ENCODE results near the gene GUCD1.
A peak's percentile ranks its signal among the peaks of the same experiment; 100 is the strongest.

Gene GUCD1

DNA sequence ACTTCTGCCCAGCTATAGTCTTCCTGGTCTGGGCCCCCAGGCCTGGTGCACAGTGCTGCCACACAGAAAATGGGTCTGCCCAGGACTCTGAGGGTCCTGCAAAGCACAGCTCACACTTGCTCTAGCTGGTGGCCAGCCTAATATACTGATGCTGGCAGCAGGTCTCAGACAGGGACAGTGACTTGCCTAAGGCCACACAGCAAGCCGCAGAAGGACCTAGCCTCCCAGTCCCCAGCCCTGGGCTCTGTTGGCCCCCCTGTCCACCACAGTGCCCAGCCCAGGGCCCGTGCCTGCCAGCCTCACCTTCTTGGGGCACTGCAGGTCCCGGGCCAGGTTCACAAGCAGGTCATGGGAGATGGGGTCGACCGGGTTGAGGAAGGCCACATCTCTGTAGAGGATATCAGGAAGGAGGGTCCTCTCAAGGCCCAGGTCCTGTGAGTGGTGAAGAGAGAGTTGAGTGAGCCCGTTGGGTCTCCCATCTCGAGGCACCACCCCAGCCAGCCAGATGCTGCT, 34.6 kb upstream of the GUCD1 start:
- no peak for DNase-seq

DNA sequence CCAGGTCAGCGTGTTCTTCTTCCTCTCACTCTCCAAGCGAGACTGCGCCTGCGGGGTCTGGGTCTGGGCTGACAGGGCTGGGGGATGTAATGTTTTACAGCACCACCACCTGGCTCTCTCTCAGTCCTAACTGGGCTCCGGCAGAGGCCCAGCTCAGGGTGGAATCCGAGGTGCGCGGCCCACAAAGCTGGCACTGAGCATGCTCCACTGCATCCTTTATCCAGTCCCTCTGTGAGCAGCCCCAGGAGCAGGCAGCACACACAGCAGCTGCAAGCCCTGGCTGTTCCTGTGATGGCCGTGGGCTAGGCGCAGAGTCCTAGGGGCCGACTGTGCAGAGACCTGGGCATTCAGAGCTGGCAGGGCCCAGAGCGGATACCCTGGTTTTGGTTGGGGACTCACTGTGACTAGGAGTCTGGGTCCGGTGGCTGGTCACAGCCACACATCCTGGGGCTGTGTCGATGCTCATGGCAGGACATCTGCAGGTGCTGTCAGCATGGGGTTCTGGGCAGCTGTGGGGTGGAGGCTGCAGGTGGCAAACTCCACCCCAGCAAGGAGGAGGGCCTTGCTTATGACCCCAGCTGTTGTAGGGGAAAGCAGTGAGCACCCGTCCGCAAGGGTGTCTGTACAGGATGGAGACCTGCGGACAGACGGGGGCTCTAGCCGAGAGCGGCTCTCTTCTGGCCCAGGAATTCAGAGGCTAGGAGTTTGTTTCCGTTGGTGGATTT, 34.0 kb upstream of the GUCD1 start:
- DNase-seq, result no peak

DNA sequence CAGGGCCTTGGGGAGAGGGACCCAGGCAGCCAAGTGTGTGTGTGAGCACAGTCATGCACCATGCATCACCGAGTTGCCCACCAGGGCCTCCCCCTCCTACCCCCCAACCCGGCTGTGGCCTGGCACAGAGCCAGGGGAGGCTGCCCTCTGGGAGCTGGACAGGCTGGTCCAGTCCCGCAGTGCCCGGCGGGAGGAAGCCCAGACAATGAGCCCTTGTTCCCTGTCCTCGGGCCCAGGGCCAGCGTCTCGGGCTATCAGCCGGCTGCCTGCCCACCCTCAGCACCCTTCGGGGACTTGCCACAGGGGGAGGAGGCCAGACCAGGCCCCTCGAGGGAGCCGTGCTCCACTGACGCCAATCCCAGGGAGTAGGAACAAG, 33.4 kb upstream of the GUCD1 start:
- no peak for DNase-seq

DNA sequence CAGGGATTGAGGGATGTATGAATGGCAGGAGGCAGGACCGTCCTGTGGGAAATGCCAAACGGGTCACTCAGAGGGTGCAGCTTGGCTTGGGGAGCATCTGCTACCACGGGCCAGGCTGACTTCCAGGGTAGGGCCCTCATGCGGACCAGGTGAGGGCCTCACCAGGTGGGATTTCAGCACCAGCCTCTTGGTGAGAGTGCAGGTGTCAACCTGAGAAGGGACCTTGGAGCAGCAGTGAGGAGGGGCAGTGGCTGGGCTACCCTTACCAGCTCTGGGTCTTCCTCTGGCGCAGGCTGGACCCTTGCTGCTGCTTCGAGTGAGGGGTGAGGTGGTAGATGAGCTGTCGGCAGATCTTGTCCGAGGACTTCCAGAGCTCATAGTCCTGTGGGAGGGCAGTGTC, 33.0 kb upstream of the GUCD1 start:
- DNase-seq, result no peak

DNA sequence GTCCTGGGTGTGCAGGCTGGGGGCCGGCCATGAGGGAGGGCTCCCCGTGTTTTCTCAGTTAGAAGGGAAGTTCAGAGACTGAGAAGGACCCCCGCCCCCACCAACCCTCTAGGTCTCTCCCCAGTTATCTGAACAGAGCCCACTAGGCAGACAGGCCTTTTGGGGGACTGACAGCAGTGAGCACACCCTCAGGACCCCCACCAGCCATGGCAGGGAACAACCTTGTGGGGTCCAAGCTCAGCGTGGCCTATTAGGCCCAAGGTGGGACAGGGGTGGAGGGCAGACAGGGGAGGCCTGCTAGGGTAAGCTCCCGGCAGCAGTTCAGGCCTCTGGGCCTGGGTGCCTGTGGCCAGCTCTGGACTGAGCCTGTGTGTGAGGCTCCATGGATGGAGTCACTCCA, 32.3 kb upstream of the GUCD1 start:
- no peak for DNase-seq

DNA sequence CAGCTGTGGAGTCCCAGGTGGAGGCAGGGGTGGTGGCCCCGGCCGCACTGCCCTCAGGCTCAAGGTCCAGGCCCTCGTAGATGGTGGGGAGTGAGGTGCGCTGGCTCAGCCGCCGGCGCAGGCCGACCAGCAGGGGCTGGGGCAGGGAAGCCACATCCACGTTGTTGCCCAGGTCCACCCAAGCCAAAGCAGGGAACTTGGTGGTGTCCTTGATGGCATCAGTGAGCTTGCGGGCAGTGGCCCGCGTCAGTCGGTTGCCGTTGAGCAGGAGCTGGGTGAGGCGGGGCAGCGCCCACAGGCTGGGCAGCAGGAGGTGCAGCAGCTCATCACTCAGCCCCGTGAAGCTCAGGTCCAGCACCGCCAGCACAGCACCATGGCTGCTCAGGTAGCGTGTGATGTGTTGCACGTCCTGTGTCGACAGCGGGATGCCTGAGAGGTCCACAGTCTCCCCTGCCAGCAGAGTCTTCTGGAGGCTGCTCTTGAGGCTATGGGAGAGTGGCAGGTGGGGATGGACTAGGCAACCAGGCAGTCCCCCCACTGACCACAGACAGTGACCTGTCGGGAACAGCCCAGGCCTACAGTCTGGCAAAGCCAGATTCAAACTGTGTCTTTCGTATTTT, 31.1 kb upstream of the GUCD1 start:
- no peak for DNase-seq

DNA sequence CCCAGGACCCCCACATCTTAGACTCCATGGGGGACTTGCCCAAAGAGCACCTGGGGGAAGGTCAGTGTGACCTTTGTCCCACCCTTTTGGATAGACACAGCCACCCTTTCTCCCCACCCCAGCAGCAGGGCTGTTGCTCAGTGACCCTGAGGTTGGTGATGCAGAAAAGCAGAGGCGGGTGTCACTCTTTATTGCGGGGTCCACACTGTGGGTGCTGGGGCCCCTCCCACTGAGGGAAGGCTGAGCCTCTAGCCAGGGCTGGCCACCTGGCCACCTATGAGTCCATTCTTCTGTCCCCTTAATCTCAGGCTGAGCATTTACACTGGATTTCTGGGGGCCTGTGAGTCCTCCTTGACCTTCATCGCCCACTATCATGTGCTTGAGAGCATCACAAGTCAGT, 30.5 kb upstream of the GUCD1 start:
- DNase-seq, result no peak

DNA sequence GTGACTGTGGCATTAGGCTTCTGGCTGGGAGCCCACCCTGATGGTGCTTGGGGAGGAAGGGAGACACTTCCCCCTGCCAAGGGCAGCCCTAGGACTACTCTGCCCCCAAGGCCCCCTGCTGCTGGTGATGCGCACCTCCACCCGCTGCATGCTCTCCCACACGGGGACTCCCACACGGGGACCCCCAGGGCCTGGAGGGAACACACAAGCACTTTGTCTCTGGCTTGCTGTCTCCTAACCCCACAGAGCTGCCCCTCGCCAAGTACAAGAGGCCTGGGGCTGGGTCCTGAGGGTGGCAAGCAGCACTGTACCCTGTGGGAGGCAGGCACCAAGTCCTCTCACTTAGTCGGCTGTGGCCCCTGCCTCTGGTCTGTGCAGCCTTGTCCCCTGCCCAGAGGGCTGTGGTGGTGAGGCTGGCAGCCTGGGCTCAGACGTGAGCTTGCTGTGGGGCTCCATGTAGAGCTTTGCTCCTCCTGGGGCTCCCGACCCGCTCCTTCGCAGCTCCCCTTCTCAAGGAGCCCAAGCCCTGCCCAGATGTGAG, 30.0 kb upstream of the GUCD1 start:
- no peak for DNase-seq

DNA sequence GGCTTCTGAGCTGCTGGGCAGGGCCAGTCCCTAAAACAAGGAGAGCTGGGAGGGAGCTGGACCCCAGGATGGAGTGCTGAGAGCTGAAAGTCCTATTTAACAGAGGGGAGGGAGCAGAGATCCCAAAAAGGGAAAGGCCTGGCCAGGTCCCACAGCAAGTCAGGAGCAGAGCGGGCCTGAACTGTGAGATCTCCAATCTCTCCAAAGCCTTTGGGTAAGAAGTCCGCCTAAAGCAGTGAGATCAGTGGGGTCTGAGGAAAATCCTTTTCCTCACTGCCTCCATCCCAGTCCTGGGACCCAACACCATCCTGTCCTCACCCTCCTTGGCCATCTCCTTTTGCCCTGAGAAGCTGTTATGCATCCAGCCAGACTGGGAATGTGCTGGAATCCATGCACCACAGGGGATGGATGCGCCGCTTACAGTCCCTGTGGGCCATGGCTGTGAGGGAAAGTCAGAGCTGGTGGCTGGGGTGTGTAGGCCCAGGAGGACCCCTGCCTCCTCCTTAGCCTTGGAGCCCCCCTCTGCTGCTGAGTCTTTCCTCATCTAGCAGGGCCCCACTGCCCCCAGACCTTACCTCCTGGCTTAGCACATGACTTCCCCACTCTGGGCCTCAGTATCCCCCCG, 29.3 kb upstream of the GUCD1 start:
- no peak for DNase-seq

DNA sequence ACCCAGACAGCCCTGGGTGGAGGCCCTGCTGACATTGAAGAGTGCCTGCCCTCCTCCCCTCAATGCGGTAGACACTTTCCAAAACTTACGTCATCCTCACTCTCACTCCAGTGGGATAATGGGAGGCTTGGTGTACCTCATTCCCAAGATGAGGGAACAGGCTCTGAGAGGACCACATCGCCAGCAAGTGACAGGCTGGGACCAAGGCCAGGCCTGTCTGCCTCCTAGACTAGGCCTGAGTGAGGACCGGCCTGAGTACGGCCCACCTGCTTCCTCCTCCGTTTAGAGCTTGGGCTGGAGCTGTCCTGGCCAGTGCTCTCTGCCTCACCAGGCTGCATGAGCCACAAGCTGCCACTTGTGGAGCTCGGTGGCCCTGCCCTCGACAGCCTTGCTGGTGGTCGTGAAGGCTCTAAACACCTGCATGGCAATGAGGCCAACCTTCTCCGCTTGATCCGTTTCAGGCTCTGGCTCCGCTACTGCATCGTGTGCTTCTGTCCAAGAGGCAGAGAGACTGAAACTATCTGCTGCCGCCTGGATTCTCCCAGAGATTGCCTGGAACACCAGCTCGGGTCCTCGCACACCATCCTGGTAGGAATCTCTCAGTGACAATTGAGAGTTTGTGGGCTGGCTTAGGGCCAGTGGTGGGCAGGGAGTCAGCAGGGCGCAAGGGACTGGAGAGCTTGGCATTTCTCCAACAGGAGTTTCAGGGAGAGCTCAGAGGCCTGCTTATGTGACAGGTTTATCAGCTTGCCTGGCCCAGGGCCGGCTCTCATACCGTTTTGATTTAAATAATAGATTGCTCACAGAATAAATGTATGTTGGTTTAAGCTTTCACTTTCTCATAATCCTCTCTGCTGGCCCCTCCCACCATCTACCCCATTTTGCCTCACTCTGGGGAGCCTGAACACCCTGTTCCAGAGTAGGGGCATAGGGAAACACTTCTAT, 28.6 kb upstream of the GUCD1 start:
- peak; percentile 85 for DNase-seq

DNA sequence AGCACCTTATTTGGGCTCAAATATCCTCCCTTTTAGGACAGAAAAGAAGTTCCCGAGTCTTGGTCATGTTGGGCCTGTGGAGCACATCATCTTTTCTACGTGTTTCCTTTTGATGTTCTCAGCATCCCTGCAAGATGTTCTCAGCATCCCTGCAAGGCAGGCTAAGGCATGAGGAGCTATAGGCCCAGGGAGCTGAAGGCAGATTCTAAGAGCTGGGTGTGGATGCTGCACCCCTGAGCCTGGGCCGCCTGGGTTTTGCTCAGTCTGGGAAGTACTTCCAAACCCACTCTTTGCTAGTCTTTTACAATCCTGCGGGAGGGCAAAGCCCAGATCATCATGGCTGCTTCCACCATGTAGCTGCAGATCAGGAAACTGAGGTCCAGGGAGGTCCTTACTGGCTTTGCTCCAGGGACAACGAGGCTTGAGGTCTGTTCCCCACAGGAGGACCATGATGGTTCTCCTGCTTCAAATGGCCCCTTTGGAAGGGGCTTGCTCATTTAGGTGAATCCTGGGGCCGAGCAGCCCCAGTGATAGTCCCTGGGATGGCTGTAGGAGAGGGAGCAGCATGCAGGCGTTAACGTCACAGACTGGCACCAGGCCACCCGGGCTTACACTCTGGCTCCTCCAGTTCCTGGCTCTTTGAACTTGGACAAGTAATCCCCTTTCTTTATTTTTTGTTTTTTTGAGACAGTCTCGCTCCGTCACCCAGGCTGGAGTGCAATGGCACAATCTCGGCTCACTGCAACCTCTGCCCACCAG, 27.3 kb upstream of the GUCD1 start:
- no peak for DNase-seq

DNA sequence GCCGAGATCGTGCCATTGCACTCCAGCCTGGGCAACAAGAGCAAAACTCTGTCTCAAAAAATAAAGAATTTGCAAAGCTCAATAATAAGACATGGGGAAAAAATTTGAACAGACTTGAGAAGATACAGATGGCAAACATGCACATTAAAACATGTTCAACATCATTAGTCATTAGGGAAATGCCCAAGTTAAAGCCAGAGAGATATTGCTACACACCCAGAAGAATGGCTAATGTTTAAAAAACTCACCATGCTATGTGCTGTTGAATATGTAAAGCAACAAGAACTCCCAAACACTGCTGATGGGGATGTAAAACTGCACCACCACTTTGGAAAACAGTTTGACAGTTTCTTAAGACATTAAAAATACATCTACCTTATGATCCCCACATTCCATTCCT, 25.3 kb upstream of the GUCD1 start:
- DNase-seq, result no peak

DNA sequence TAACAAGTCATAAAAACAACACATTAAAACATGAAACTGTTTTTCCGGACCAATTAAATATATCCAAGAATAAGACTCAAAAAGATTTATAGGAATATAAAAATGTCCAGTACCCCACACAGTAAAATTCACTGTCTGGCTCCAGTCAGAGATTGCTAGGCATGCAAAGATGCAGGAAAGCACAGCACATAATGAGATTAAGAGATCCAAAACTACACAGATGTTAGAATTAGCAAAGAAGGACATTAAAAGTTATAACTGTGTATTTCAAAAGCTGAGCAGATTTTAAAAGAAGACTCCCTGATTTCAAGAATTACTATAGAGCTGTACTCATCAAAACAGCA, 24.3 kb upstream of the GUCD1 start:
- no peak for DNase-seq

DNA sequence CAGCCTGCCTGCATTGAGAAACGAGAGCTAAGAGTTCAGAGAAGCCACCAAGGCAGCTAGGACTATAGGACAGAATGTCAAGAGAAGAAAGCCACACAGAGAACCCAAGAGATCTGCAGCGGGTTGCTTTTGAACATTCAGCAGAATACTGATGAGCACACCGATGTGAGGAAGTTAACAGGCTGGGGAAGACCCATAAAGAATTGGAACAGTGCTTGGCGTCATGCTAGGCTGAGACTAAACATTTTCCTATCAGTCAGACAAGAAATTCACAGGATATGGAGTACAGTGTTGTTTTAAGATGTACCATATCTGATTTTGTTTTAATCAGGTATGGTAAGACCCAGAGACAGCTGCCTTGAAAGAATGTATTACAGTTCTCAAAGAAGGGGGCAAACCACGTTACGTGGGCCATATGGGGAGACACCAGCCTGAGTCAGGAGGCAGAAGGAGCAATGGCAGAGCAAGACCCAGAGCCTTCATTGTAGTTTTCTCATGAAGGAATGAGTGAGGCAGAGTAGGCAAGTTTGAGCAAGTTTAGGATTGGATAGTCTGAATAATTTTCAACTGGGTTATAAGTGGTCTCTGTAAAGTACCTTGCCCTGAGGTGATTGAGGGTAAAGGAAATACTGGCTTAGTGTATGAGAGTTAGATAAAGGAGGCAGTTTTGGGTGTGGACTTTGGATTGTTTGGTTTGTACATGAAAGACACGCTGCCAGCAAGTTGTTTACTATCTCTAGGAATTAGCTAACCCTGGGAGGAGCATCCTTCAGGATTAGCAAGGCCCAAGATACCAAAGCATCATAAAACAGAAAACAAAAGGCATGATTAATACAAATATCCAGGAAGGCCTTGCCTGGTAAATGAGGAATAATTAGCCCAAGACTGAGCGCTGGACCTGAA, 23.7 kb upstream of the GUCD1 start:
- DNase-seq, result peak; percentile 28

DNA sequence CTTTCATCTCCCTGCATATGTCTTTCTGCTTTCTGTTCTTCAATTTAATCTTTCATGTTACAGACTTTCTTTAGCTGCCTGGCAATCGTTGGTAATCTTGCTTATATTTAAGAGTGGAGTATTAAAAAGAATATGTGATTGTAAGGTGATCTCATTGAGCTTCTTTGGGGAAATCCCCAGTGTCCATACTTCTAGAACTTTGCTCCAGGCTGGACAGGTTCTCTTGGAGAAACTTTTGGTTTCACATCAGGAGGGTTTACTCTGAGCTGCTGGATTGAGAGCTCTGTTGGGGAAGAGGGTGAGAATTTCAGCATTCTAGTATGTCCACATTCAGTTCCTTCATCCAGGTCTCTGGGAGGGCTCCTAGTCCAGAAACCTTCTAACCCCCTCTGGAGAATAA, 21.8 kb upstream of the GUCD1 start:
- DNase-seq, result no peak

DNA sequence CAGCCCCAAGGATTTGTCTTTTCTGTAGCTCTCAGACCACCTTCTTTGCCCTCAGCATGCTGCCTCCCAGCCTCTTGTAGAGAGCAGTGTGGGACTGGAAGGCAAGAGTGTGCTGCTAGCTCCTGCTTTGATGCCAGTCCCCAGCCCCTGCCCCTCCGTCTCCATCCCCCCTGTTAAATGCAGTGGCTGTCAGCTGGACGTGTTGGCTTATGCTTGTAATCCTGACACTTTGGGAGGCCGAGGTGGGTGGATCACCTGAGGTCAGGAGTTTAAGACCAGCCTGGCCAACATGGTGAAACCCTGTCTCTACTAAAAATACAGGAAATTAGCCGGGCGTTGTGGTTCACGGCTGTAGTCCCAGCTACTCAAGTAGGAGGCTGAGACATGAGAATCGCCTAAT, 16.3 kb upstream of the GUCD1 start:
- no peak for DNase-seq

DNA sequence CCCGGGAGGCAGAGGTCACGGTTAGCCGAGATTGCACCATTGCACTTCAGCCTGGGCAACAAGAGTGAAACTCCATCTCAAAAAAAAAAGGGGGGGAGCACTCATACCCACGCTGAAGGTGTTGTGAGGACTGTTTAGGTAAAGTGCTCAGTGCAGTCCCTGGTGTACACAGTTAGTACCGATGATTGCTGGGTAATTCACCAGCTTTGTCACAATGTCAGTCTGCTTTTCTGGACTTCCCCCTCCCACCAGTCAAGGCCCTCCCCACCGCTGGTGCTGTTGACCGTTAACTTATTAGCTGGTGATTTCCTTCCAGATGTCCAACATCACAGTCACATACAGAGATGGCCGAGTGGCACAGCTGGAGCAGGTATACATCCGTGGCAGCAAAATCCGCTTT, 12.7 kb upstream of the GUCD1 start:
- no peak for DNase-seq

DNA sequence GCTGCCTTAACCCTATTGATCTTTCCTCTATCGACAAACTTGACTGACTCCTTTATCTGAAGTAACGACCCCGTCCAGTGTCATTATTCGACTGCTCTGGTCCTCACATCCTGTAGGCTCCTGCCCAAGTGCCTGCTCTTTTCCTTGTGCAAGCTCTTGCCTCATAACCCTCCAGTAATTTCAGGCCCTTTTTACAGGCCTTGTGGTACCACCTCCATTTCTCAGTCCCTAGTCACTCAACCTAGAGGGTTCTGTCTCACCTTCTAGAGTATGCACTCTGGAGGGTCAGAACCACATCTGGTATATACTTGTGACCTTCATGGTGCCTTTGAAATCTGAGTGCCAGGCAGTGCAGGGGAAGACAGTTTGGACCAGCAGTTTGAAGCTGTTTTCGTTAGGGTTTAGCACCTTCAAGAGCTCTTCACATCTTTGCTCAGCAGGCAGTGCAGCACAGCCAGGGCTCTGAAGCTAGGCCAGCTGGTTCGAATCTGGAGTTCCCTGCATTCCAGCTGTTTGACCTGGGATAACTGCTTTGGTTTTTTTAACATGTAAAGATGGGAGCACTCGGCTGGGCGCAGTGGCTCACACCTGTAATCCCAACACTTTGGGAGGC, 12.1 kb upstream of the GUCD1 start:
- DNase-seq, result no peak

DNA sequence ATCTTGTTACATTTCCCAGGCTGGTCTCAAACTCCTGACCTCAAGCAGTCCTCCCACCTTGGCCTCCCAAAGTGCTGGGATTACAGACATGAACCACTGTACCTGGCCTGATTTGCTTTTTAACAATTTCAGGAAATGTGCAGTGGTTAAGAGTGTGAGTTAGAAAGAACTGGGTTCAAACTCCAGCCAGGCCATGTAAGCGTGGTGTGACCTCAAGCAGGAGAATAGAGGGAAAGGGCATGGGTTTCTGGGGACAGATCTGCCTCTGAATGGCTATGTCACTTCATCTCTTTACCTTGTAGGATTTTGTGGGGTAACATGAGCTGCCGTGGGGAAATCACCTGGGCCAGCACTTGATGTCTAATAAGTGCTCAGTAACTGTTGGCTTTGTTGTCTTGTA, 10.1 kb upstream of the GUCD1 start:
- no peak for DNase-seq

DNA sequence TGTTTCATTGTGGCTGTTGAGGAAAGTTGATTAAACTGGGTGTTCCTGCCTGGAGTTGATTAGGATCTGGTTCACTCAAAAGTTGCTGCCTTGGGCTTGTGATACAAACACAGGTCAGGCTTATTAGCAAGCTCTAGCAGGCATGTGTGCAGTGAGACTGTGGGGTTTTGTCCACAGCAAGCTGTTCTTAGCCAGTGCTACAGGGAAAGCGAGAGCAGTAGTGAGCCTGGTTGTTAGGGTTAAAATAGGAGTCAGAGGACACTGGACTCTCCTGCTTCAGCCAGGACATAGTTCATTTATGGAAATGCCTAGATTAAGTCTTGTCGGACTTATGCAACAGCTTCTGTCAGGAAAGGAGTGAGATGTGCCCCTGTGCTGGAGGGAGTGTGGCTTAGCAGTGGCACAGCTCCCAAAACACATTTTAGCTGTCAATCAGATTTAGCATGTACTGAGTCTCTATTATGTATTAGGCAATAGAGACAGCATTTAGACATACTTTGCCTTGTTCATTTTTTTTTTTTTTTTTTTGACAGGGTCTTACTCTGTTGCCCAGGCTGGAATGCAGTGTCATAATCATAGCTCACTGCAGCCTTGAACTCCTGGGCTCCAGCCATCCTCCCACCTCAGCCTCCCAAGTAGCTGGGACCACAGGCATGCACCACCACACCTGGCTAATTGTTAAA, 9.6 kb upstream of the GUCD1 start:
- no peak for DNase-seq

All from NCI-H69 (cell line).